Measurements from ENCODE around the gene MAT2B.
"Not testable (repeated sequence)": the region's sequence is repeated elsewhere in the genome, so short reads cannot be mapped to it uniquely, and the experiment has no call there.

The MAT2B gene

DNA sequence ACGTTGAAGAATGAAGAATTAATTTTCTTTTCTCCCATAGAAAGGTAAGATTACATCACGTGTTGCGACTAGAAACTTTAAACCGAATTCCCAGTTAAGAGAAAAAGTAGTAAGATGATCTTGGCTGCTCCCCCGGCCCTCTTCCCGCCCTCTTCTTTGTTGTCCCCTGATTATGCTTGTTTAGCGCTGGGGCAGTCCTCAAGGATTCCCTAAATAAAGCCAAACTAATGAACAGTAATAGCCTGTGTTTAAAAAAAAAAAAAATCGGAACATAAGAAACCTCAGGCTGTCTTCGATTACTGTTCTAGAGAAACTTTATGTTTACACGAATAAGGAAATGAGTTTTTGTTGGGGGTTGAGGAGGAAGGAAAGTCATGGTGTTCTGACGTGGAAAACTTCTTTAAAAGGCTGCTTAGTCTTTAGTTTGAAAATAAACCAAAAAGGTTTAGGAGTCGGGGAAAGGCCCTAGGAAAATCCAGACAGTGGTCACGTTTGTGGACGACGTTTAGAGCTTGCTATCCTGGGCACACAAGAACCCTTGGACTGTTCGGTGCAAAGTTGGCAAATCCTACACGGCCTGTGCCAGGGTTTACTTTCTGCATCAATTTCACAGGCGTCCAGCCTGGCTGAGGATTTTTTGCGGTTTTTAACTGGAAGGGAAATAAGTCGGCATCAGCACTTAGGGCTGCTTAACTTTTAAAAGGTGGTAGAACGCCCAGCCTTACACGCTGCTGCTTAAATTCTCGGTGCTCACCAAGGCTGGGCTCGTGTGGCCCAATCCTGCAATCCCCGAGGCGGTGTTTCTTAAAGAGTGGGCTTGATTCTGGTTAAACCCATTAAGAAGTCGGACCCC lies 1.1 kb upstream of the MAT2B start:
- peak; percentile 30 for DNase-seq

DNA sequence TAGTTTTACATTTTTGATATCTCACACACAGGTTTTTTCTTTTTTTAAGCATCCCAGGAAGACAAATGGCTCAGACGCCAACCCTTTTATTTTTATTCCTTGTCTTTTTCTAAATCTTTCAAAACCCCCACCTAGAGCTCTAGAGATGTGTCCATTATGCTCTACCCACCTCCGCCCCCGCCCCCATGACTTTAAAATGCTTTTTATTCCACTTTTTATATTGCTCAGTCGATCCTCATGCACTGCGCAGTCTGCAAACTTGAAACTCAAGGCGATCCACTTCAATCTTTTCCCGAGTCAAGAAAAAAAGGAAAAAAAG lies 411 bp upstream of the MAT2B start:
- DNase-seq, result peak; percentile 48

DNA sequence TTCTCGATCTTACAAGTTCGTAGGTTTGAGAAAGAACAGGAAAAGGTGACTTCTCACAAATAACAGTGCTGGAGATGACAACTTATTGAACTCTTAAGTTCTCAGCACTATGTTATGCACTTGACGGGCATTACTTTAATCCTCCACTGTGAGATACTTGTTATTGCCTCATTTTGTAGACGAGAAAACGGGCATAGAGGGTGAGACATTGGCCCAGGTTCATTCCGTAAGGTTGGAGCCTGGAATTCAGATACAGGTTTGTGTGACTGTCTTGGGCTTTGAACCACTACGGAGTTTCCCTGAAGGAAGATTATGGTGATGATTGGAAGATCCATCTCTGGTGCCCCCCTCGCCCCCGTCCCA lies 657 bp downstream of the MAT2B start:
- DNase-seq, result no peak

DNA sequence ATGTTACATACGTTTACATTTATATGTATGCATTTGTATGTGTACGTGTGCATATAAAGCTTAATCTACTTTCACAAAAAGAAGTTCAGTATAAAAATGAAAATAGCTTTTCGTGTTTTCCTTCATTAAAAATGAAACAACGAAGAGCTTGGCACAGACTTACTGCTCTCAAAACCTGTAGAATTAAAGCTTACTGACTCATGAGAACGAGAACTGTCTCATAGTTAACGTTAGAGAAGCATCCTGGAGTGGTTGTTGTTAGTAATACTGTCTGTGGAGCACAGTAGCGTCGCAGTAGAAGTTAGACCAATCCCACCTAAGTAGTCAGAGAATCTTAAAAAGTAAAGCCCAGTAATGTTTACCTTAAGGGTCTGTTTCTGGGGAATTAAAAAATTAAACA lies 1.3 kb downstream of the MAT2B start:
- no peak for DNase-seq

DNA sequence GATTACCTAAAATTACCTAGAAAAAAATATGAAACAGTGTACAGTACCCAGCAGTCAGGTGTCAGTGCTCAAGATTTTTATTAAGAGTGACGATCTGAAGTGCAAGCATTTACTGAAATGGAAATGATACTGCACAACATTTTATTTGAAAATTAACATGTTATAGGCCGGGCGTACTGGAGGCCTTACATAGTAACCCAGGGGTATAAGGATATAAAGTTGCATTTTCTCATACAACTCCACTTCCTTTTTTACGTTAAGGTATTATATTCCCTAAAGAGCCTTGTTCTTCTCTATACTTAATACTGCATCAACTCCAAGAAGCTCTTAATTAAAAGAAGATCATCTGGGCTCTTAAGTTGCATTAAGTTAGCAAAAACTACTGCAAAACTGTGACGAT lies 3.3 kb downstream of the MAT2B start:
- no peak for DNase-seq

DNA sequence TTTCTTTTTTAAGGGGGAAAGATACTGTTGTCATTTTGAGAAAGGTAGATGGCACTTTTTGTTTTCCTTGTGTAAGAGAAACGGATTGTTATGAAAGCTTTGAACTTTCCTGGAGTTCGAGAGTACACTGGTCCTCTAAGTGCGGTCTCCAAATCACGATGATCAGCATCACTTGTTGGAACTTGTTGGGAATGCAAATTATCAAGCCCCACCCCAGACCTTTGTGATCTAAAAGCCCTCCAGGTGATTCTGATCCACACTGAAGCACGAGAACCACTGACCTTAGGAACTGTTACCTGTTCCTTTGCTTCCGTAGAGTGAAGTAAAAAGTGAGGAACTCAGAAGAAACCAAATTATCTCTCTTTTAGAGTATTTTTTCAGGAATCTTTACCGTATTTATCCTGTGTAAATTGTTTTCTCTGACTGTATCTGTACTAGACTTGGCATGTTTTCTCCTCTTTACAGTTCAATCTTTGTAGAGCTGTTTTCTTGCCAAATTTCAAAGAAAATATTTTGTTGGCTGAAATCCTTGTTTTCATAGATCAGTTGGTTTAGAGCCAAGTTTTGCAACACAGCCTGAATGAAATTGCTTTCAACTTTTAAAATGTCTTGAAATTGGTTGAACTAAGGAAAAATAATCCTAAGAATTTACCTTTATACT lies 4.0 kb downstream of the MAT2B start:
- no peak for DNase-seq

DNA sequence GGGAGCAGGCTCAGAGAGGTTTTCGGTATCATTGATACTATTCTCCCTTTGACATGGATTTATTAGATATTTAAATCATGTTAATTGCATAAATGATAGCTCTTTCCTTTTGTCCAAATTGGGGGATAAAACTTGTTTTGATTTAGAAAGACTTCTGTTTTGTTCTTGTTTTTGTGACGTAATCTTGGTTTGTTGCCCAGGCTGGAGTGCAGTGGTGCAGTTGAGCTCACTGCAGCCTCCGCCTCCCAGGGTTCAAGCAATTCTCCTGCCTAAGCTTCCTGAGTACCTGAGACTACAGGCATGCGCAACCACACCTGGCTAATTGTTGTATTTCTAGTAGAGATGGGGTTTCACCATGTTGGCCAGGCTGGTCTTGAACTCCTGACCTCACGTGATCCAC lies 7.1 kb downstream of the MAT2B start:
- no peak for DNase-seq

DNA sequence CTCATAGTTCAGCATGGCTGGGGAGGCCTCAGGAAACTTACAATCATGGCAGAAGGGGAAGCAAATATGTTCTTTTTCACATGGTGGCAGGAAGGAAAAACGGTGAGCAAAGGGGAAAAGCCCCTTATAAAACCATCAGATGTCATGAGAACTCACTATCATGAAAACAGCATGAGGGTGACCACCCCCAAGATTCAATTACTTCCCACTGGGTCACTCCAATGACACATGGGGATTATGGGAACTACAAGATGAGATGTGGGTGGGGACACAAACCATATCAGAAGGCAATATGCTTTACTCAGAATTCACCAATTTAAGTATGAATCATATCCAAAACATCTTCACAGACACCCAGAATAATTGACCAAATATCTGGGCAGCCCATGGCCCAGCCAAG lies 19.7 kb downstream of the MAT2B start:
- DNase-seq, result no peak

DNA sequence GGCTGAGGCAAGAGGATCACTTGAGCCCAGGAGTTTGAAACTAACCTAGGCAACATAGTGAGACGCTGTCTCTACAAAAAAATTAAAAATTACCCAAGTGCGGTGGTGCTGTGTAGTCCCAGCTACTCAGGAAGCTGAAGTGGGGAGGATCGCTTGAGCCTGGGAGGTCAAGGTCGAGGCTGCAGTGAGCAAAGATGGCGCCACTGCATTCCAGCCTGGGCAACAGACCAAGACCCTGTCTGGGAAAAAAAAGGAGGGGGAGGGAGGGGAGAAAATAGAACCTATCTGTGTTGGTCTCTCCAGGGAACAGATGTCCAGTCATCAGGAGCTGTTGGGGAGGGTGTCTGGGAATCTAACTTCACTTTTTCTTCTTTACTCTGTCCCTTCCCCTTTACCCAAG lies 24.3 kb downstream of the MAT2B start:
- no peak for DNase-seq

DNA sequence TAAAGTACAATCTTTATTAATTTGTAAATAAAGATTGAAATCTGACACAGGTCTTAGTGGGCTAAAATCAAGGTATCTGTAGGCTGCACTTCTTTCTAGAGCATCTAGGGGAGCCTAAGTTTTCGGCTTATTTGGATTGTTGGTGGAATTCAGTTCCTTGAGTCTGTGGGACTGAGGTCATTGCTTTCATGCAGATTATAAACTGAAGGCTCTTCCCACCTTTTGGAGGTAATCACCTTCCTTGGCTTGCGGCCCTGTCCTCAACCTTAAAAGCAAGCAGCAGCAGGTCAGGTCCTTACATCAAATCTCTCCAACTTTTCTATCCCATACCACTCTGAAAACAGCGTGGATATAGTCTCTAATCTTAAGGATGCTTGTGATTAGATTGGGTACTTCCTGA lies 25.9 kb downstream of the MAT2B start:
- DNase-seq, result no peak

DNA sequence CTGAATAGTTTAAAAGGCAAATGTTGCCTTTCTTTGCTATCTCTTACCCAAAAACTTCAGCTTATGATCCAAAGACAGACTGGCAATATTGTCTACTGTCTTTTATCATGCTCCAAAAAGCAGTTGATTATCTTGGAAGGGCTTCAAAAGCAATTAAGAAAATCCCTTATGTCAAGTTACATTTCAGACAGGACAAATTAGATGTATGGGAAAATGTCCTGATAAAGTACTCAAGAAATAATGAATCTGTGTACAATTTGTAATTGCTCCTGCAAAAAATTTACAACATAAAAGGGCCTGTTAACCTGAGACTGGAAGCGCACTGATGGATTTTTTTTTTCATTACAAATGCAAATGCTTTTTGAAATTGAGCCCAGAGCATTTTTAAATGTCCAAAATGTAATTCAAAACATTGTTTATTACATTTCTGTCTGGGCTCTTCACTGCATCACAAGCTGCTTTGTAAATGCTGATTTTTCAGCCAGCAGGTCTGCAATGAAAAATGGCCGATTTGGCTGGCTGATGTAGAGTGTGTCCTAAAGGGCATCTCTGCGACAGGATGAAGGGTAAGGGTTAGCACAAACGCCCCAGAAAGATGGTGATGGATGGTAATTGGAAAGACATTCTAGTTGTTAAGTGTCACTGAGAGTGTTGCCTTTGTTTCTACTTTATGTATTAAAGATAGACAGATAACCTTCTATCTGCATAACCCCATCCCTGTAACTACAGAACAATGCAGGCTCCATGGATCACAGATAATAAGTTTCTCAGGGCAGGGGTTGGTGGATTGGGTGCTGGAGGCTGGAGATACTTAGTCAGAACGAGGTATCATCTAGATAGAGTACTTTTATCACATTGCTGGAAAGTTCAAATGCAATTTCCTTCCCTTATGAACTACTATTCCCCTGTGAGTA lies 27.0 kb downstream of the MAT2B start:
- DNase-seq, result no peak

DNA sequence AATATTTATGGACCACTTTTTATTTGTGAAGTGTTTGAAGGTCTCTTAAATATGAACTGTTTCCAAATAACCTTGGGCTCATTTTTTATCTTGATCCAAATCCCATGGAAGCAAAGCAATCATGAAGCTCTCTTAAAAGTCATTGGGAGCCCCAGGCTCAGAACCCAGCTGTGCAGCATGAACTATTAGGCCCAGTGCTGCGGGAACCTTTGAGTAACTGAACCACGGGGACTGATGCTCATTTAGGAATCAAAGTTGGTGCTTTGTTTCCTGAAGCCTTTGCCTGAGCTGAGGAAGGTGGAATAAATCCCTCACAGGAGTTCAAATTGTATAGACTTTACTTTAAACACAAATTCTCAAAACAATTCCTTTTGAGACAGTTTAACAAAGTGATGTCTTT lies 27.8 kb downstream of the MAT2B start:
- DNase-seq, result no peak

DNA sequence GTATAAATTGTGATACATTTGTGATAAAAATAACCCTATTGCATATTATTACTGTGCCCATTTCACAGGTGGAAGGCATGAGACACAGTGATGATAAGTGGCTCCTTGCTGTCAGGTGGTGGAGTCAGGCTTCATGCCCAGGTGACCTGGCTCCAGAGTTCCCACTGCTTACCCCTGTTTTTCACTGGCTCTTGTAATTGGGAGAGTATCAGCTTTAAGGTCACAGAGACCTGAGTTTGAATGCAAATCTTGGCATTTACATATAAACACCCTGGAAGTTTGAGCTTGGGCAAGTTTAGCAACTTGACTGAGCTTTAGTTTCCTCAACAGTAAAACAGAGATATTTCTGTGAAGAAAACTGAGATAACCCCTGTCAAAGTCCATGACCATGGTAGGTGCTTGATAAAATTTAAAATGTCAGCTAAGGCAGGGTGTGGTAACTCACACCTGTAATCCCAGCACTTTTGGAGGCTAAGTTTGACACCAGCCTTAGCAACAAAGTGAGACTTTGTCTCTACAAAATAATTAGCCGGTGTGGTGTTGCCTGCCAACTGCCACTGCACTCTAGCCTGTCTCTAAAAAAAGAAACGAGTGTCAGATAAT lies 29.2 kb downstream of the MAT2B start:
- DNase-seq, result no peak

DNA sequence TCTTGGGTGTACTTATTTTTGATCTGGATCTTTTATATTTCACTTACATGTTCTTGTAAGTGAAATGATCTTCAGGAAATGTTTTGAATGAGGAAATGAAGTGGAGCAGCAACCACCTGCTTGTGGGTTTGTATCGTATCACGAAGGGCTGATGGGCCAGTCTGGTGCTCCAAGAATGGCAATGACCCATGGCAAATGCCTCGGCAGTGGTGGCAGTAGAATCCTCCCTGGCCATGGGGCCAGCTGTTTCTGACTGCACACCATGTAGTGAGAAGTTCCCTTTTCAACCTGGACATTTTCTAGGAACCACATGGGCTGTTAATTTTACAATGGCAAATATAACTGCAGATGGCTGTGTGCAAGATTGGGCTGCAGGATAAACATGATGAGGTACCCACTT lies 29.9 kb downstream of the MAT2B start:
- no peak for DNase-seq

DNA sequence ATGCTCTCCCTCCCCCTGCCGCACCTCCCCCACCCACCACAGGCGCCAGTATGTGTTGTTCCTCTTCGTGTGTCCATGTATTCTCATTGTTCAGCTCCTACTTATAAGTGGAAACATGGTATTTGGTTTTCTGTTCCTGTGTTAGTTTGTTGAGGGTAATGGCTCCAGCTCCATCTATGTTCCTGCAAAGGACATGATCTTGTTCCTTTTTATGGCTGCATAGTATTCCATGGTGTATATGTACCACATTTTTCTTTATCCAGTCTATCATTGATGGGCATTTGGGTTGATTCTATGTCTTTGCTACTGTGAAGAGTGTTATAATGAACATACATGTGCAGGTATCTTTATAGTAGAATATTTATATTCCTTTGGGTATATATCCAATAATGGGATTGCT lies 31.0 kb downstream of the MAT2B start:
- DNase-seq, result not testable (repeated sequence)

DNA sequence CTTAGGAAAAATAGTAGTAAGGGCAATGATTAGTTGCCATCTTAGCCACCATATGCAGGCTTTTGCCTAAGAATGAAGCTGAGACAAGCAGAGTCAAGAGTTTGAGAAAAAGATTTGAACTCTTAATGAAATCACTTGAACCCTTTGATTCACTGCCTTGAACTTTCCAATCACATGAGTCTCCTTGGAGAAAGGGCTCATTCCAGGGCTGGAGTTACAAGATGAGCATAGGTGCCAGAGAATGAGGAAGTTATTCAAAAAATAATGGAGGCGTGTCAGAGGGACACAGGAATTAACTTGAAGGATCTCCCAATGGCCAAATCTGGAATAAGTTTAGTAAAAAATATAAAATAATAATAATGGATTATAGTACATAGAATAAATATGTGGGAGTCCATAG lies 35.3 kb downstream of the MAT2B start:
- DNase-seq, result no peak

DNA sequence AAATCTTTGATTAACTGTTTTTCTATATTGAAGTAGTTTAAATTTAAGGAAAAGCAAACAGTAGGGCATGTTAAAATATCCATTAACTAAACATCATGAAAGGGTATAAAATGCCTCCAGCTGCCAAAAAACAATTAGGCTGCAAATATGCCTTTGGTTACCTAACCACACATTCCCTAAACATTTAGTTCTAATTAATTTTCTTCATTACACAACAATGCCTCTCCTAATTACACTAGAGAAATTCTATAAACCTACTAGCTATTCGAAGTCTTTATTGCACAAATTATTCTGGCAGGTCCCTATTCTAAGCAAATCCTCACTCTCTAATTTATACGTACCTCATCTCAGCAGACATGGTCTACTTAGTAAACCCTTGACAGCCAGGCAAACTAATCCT lies 37.4 kb downstream of the MAT2B start:
- DNase-seq, result no peak

DNA sequence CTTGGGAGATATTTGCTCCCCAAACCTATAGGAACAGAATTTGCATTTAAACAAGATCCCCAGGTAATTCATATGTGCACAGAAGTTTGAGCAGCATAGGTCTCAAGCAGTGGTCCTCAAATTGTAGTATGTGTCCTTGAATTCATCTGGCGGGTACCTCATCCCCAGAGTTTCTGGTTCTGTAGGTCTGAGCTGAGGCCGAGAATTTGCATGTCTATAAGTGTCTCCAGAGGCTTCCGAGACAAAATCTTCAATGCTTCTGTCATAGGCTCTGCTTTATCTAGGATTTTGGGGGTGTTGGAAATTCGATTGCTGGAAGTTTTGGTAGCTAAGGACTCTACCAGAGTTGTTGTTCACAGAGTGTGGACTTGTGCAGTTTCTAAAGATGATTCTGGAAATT lies 38.6 kb downstream of the MAT2B start:
- no peak for DNase-seq

DNA sequence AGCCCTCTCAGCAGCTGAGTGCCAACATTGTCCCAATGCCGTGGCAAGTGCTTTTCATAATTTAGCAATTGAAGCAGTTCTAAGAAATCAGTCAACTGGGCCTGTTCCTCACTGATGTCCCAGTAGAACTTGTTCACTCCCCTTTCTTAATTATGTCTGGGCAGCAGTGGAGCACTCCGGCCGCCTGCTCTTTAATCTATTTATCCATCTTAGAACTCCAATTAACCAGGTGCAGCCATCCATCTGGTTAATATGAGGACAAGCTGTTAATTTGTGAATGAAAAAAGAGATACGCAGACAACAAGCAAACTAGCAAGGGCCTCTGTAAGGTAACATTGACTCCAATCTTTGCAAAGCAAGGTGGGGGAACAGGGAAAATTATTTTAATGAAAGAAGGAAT lies 39.4 kb downstream of the MAT2B start:
- no peak for DNase-seq

DNA sequence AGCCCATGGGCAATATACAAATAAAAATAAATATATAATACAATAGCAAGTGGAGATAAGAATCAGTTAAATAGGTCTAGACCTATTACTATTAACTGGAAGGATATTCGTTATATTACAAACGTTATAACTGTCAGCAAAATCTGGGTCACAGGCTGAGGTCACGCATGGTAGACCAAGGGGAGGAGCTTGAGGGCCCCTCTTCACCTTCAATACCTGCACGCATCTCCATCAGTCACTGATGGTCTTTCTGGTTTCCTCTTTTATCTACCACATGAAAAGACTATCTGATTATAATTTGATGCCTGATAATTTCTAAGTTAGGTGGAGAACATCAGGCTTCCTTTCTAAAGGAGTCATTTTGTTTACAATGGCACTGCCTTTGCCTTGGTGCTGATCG lies 43.2 kb downstream of the MAT2B start:
- no peak for DNase-seq

DNA sequence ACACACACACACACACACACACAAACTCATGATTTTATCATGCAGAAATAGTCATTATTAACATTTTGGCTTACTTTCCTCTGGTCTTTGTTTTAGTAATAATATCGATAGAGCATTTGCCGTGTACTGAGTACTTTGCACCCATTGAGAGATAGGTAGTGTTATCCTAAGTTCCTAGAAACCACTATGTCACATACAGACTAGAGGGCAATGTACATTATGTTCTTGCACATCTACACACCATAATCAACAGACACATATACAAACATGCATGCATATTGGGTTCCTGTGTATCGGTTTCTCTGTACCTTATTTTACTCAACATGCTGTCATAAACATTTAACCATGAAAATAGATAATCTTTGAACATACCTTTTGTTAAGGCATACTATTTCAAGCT lies 45.7 kb downstream of the MAT2B start:
- DNase-seq, result no peak

DNA sequence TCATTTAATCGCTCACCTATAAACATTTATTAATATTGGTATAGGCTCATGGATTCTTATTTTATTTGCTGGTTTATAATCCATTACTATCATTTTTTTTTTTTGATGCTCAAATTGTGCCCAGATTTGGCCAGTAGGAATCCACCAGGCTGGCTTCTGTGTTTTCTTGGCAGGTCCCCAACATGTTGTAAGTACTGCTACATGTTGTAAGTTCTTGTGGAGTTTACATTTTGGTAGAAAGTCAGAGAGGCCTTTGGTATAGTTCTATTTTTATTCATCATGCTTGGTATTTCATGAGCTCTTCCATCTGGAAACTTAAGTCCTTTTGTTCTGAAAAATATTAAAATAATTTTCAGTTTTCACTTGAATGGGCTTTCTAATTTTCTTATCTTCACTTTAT lies 47.1 kb downstream of the MAT2B start:
- DNase-seq, result no peak

DNA sequence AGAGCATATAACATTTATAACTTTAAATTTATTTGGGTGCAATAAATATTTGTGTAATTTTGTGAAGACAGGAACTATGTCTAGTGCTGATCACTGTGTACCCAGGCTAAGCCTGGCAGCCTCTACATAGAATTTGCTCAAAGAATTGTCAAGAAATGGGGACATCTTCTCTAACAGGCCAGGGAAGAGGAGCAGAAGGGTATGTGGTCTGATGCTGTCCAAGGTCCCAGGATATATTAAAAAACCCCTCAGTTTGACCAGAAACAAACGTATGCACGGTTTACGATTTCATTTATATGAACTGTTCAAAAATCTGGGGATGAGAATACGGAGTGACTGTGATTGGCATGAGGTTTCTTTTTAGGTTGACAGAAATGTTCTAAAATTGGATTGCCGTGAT lies 55.9 kb downstream of the MAT2B start:
- no peak for DNase-seq

DNA sequence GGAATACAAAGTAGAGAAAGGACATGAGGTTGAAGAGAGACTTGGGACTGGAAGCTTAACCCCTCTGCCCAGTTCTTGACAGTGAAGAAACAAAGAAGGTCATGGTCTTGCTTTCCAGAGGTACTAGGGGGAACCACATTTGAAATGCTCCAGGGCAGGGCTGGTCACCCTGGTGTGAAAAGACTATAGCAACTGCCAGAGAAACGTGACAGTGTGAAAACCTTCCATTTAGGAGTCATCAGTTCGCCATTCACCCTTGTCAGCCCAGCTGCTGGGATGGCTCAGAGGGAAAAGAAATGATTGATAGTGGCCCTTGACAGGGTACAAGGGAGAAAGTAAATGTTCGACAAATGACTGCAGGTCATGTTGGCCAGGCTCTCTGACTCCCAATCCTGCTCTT lies 56.7 kb downstream of the MAT2B start:
- DNase-seq, result no peak

All from NCI-H146 (cell line).